GM19372 (cell line): ENCODE results near the gene MYL2.

Source experiments
- ATAC-seq: cut with Tn5 transposase; IDR thresholded peaks from one replicate; pipeline ENCODE4 v1.9.1; 2021; ENCODE audit warnings: mild to moderate bottlenecking, low read depth, moderate library complexity; ENCODE audit not compliant: unreplicated experiment

The MYL2 gene

GRCh38 chr12:110901401-110901800 lies 19.0 kb downstream of the MYL2 start:
- ATAC-seq, result no peak

- no peak for ATAC-seq
These were observed 23.8 kb downstream of the MYL2 start for GRCh38 chr12:110896559-110896958.

- ATAC-seq, result no peak
These were observed 26.4 kb downstream of the MYL2 start for GRCh38 chr12:110893956-110894355.

GRCh38 chr12:110889361-110889760 lies 31.0 kb downstream of the MYL2 start:
- ATAC-seq, result no peak

- ATAC-seq, result no peak
These were observed 32.0 kb downstream of the MYL2 start for GRCh38 chr12:110888256-110888991.

- ATAC-seq, result no peak
These were observed 35.1 kb downstream of the MYL2 start for GRCh38 chr12:110885152-110885840.

- ATAC-seq, result no peak
These were observed 37.1 kb downstream of the MYL2 start for GRCh38 chr12:110883251-110883650.

GRCh38 chr12:110880651-110881050 lies 39.7 kb downstream of the MYL2 start:
- no peak for ATAC-seq

GRCh38 chr12:110874781-110875180 lies 45.6 kb downstream of the MYL2 start:
- ATAC-seq, result no peak

GRCh38 chr12:110874351-110874750 lies 46.0 kb downstream of the MYL2 start:
- no peak for ATAC-seq

- no peak for ATAC-seq
These were observed 48.3 kb downstream of the MYL2 start for GRCh38 chr12:110872100-110872499.

GRCh38 chr12:110869803-110870202 lies 50.6 kb downstream of the MYL2 start:
- ATAC-seq, result no peak

GRCh38 chr12:110869026-110869425 lies 51.4 kb downstream of the MYL2 start:
- no peak for ATAC-seq

GRCh38 chr12:110865521-110865920 lies 54.9 kb downstream of the MYL2 start:
- no peak for ATAC-seq

GRCh38 chr12:110863161-110863560 lies 57.2 kb downstream of the MYL2 start:
- ATAC-seq, result no peak

GRCh38 chr12:110862329-110862728 lies 58.0 kb downstream of the MYL2 start:
- ATAC-seq, result no peak

GRCh38 chr12:110861729-110862128 lies 58.6 kb downstream of the MYL2 start:
- ATAC-seq, result no peak
